Endodermal cell (in vitro differentiated cells): ENCODE results near the gene GNB1L. TPM values are rescaled to one million over a fixed set of nuclear protein-coding genes. Genes with fewer than 3 reads are reported as not detected.
A peak's percentile ranks its signal among the peaks of the same experiment; 100 is the strongest.

ENCODE experiments used
- DNase-seq: peaks from one replicate; pipeline ENCODE4 v3.0.0-alpha.2; 2017
- H3K27ac ChIP-seq: 2 replicates; pipeline ENCODE4 v1.5.1; 2013; ENCODE audit warnings: mild to moderate bottlenecking, low read depth, low read length, moderate library complexity
- H3K27me3 ChIP-seq: 2 replicates; pipeline ENCODE4 v1.6.1; 2013; ENCODE audit warnings: mild to moderate bottlenecking, low read length, moderate library complexity; ENCODE audit not compliant: insufficient read depth, control insufficient read depth, poor library complexity, severe bottlenecking
- H3K36me3 ChIP-seq: 2 replicates; pipeline ENCODE4 v1.7.0; 2013; ENCODE audit warnings: mild to moderate bottlenecking, low read length, moderate library complexity; ENCODE audit not compliant: control insufficient read depth, insufficient read depth
- H3K4me1 ChIP-seq: one replicate; pipeline ENCODE4 v1.7.0; 2013; ENCODE audit warnings: low read length; ENCODE audit not compliant: control insufficient read depth, insufficient read depth
- H3K4me3 ChIP-seq: 2 replicates; pipeline ENCODE4 v1.5.1; 2013; ENCODE audit warnings: mild to moderate bottlenecking, low read length, moderate library complexity
- H3K9ac ChIP-seq: 2 replicates; pipeline ENCODE4 v1.6.1; 2013; ENCODE audit warnings: mild to moderate bottlenecking, low read length, moderate library complexity; ENCODE audit not compliant: poor library complexity, severe bottlenecking; ENCODE audit errors: extremely low read depth
- H3K9me3 ChIP-seq: 2 replicates; pipeline ENCODE4 v1.6.1; 2013; ENCODE audit warnings: mild to moderate bottlenecking, low read length, moderate library complexity; ENCODE audit not compliant: control insufficient read depth
- H3K27ac Mint-ChIP-seq: 2 replicates; pipeline ENCODE4 v1.8.0; 2020; ENCODE audit warnings: mixed read lengths
- H3K27me3 Mint-ChIP-seq: 2 replicates; pipeline ENCODE4 v1.8.0; 2021; ENCODE audit warnings: mild to moderate bottlenecking, mixed read lengths; ENCODE audit not compliant: insufficient read depth
- H3K36me3 Mint-ChIP-seq: 2 replicates; pipeline ENCODE4 v1.8.0; 2020; ENCODE audit warnings: low read depth, mixed read lengths
- H3K4me1 Mint-ChIP-seq: 2 replicates; pipeline ENCODE4 v1.8.0; 2020; ENCODE audit warnings: mixed read lengths
- H3K4me3 Mint-ChIP-seq: 2 replicates; pipeline ENCODE4 v1.8.0; 2020; ENCODE audit warnings: mild to moderate bottlenecking, moderate library complexity, mixed read lengths
- H3K9me3 Mint-ChIP-seq: 2 replicates; pipeline ENCODE4 v1.8.0; 2020; ENCODE audit warnings: mild to moderate bottlenecking, mixed read lengths
- CTCF ChIP-seq: fragments of 200-600 bp; sonication (generic); conservative IDR thresholded peaks from 2 replicates; pipeline ENCODE4 v1.5.0; 2021; ENCODE audit warnings: antibody characterized with exemption, mild to moderate bottlenecking
- WGBS, 2 experiments: methylation state at CpG; one replicate each; pipeline versions ENCODE4 v1.1.5 to v1.1.7; 2013; ENCODE audit warnings: missing lambda C conversion rate in 2 of 2, mixed read lengths in 1 of 2; ENCODE audit not compliant: insufficient coverage in 1 of 2, insufficient read length in 1 of 2; 5-methylcytosine and 5-hydroxymethylcytosine counted together
- total RNA-seq, 2 donors: library from RNA; stranded (reverse); fragmentation: NEBNext Ultra II Directional in 1 of 2; extraction: Animal tissue kit (Norgen Biotek cat#: 25700) in 1 of 2; gene quantifications; 2 replicates in 1 of 2; 3 replicates in 1 of 2; pipeline ENCODE4 v1.2.1, GENCODE V29; 2021

GNB1L gene
- total RNA-seq, 2 donors from 2014 or later, result 9.5 to 12.2 TPM

GRCh38 chr22:19822301-19823117, 32.2 kb downstream of the GNB1L start:
- no peak overlapping the region for H3K27ac ChIP-seq
- H3K36me3 ChIP-seq, result no peaks in the 10 kb centered on the region
- H3K27me3 Mint-ChIP-seq, result no peaks in the 10 kb centered on the region
- H3K27ac Mint-ChIP-seq, result no peak overlapping the region
- H3K27me3 ChIP-seq, result no peaks in the 10 kb centered on the region
- peaks cover 6% of the 10 kb centered on the region for H3K36me3 Mint-ChIP-seq
- no peak overlapping the region for H3K4me3 Mint-ChIP-seq
- no peaks in the 10 kb centered on the region for H3K9me3 Mint-ChIP-seq
- WGBS, 2 experiments, result 93 to 100% methylated on average over 5 to 18 of the region's 18 CpGs
- no peak overlapping the region for H3K9ac ChIP-seq
- no peaks in the 10 kb centered on the region for H3K4me1 Mint-ChIP-seq
- H3K4me1 ChIP-seq, result no peaks in the 10 kb centered on the region
- no peak overlapping the region for H3K4me3 ChIP-seq
- H3K9me3 ChIP-seq, result peaks cover 8% of the 10 kb centered on the region
- DNase-seq, result peak; percentile 35
- TF ChIP-seq CTCF, result no peak

GRCh38 chr22:19821523-19822300, 33.0 kb downstream of the GNB1L start:
- H3K27me3 Mint-ChIP-seq, result no peaks in the 10 kb centered on the region
- H3K9ac ChIP-seq, result no peak overlapping the region
- H3K27ac ChIP-seq, result no peak overlapping the region
- H3K36me3 ChIP-seq, result no peaks in the 10 kb centered on the region
- no peak overlapping the region for H3K27ac Mint-ChIP-seq
- peaks cover 3% of the 10 kb centered on the region for H3K36me3 Mint-ChIP-seq
- peaks cover 7% of the 10 kb centered on the region for H3K9me3 ChIP-seq
- H3K4me3 ChIP-seq, result no peak overlapping the region
- H3K27me3 ChIP-seq, result no peaks in the 10 kb centered on the region
- 92% methylated on average over 7 to 20 of the region's 20 CpGs for WGBS, 2 experiments
- H3K4me1 ChIP-seq, result no peaks in the 10 kb centered on the region
- no peak for TF ChIP-seq CTCF
- H3K4me3 Mint-ChIP-seq, result no peak overlapping the region
- H3K4me1 Mint-ChIP-seq, result no peaks in the 10 kb centered on the region
- no peaks in the 10 kb centered on the region for H3K9me3 Mint-ChIP-seq
- DNase-seq, result peak; percentile 29

GRCh38 chr22:19820880-19821522, 33.7 kb downstream of the GNB1L start:
- Mint-ChIP-seq H3K27ac (no peak overlapping the region), H3K36me3 (no peaks in the 10 kb centered on the region), H3K4me1 (no peaks in the 10 kb centered on the region), H3K9me3 (no peaks in the 10 kb centered on the region), H3K4me3 (no peak overlapping the region), H3K27me3 (no peaks in the 10 kb centered on the region)
- 94 to 96% methylated on average over 11 to 18 of the region's 18 CpGs for WGBS, 2 experiments
- Histone ChIP-seq H3K27ac (no peak overlapping the region), H3K9ac (no peak overlapping the region), H3K4me1 (no peaks in the 10 kb centered on the region), H3K36me3 (no peaks in the 10 kb centered on the region), H3K27me3 (no peaks in the 10 kb centered on the region), H3K4me3 (no peak overlapping the region), H3K9me3 (no peaks in the 10 kb centered on the region)
- peak; percentile 54 for DNase-seq
- TF ChIP-seq CTCF, result peak; percentile 49
